Dendritic cell treated with granulocyte-macrophage colony-stimulating factor and Interleukin-4, amounts not matched to agents 40 ng/mL and 50 ng/mL, for 4 days (primary cell): ENCODE results near the gene TBRG1.

Experiments used
- H3K27ac Mint-ChIP-seq: one replicate; pipeline ENCODE4 v1.8.0; 2022; ENCODE audit warnings: mild to moderate bottlenecking, mixed read lengths
- H3K27me3 Mint-ChIP-seq: one replicate; pipeline ENCODE4 v1.8.0; 2022; ENCODE audit warnings: mild to moderate bottlenecking, mixed read lengths
- H3K36me3 Mint-ChIP-seq: one replicate; pipeline ENCODE4 v1.8.0; 2022; ENCODE audit warnings: low read depth, mixed read lengths
- H3K4me1 Mint-ChIP-seq: one replicate; pipeline ENCODE4 v1.8.0; 2022; ENCODE audit warnings: low read depth, mixed read lengths
- H3K4me3 Mint-ChIP-seq: one replicate; pipeline ENCODE4 v1.8.0; 2022; ENCODE audit warnings: mild to moderate bottlenecking, moderate library complexity, mixed read lengths
- H3K9me3 Mint-ChIP-seq: one replicate; pipeline ENCODE4 v1.8.0; 2022; ENCODE audit warnings: mixed read lengths
- intact Hi-C: fragments of 100-400 bp; cut with micrococcal nuclease; formaldehyde crosslinking; loops from one replicate; pipeline ENCODE4 v1.15.0; 2022

The TBRG1 gene, protein sequence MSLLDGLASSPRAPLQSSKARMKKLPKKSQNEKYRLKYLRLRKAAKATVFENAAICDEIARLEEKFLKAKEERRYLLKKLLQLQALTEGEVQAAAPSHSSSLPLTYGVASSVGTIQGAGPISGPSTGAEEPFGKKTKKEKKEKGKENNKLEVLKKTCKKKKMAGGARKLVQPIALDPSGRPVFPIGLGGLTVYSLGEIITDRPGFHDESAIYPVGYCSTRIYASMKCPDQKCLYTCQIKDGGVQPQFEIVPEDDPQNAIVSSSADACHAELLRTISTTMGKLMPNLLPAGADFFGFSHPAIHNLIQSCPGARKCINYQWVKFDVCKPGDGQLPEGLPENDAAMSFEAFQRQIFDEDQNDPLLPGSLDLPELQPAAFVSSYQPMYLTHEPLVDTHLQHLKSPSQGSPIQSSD

DNA sequence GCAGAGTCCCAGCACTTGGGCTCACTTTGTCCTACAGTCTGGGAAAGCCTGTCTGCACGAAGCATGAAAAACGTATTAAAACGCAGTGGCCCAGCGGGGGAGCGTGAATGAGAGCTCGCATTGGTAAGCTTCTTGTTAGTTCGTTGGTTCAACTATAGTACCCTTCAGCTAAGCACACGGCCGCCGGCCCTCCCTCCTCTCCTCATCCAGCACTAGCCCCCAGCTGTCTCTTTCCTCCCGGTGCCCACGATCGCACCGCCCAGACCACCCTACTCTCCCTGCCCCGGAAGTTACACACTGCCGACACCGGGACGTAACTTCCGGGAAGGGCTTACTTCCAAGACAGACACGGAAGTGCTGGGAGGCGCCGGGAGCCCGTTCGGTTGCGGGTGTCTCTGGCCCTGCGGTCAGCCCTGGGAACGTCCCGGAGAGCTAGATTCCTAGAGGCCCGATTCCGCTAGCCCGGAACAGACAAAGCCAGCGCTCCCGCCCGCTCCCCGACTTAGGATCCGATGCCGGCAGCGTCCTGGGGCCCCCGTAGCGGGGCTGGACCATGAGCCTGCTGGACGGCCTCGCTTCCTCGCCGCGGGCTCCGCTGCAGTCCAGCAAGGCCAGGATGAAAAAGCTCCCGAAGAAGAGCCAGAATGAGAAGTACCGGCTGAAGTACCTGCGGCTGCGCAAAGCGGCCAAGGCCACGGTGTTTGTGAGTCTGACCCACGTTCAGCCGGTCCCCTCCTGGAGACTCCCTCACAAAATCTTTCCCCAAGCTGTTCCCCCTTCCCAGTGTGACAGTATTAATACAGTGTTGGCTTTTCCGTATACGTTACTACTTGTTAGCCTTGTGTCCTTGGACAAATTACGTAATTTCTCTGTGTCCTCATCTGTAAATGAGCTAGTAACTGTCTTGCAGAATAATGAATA lies at the start of gene TBRG1:
TSS of gene TBRG1 (plus strand) at position 334 of the 921 bp plus-strand sequence. CDS start at position 554, 220 bp downstream.
- H3K4me3 Mint-ChIP-seq = peak within 1 kb of the TSS; percentile 94
- H3K27me3 Mint-ChIP-seq = peaks cover 11% of the 10 kb centered on the region
- no peaks in the 10 kb centered on the region for H3K9me3 Mint-ChIP-seq
- peak within 1 kb of the TSS; percentile 97 for H3K27ac Mint-ChIP-seq
- peaks cover 35% of the 10 kb centered on the region for H3K4me1 Mint-ChIP-seq
- peaks cover 41% of the 10 kb centered on the region for H3K36me3 Mint-ChIP-seq
- intact Hi-C loops = loop anchor here (5.0 kb wide), 1 partner anchor 490 kb away; the partner anchor contains the start of gene TMEM218

DNA sequence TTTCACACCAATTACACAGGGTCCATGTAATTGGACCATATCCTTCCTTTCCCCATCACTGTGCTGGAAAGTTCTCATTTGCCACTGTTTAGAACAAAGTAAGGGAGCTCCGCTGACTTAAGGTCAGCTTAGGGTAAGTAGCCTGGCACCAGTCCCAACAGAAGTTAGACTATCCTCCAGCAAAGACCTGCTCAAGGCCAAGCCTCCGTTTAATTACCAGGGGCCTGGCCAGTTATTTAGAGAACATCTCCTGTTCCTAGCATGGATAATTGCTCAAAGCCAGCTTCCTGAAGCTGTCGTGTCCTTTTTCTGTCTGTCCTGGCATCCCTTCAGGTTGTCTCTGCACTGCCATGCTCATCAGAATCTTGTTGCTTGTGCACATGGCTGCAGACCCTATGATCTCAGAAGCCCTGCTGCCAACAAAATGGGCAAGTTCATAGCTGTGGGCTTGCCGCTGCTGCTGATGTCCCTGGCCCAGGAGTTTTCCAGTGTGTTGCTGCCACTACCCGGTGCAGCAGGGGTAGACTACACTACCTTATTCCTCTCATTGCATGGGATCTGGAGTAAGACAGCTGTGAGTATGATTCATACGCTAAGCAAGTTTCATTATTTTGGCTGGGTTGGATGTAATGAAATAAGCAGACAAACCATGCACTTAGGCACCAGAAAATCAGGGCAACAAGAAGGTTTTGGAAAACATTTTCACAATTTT lies 44.8 kb upstream of the TBRG1 start:
- Mint-ChIP-seq H3K4me3 (no peak overlapping the region), H3K27ac (no peak overlapping the region), H3K4me1 (no peaks in the 10 kb centered on the region), H3K9me3 (no peaks in the 10 kb centered on the region), H3K36me3 (no peaks in the 10 kb centered on the region), H3K27me3 (peaks cover under 1% of the 10 kb centered on the region)
- intact Hi-C loops = no loop called here

DNA sequence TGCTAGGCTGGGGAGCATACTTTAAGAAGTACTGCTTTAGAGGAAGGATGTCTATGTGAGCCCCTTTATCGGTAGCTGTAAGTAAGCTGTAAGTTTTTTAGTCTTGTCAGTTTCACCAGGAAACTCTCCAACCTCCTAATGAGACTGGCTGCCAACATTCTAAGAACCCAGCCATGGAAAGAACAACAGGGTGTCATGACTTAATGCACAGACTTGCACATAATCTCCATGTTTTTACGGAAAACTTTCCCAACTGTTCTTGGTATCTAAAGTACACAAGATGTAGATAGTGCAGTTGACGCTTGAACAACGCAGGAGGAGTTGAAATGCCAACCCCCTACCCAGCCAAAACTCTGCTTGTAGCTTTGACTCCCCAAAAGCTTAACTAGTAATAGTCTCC lies 43.9 kb upstream of the TBRG1 start:
- intact Hi-C loops = no loop called here
- H3K27me3 Mint-ChIP-seq = no peaks in the 10 kb centered on the region

DNA sequence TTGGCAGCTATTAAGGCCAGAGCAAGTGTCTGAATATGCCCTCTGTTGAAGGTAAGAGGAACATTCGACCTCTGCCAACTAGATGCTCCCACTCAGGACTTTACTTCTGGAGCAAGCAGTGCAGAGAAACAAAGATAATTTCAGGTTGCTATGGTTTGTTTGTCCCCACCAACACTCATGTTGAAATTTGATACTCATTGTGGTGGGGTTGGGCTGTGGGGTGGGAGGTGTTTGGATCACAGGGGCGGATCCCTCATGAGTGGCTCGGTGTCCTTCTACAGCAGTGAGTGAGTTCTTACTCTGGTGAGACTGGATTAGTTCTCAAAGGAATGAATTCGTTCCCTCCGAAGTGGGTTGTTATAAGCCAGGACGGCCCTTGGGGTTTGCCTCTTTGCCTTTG lies 40.8 kb upstream of the TBRG1 start:
- Mint-ChIP-seq H3K4me3 (no peak overlapping the region), H3K9me3 (no peaks in the 10 kb centered on the region), H3K27me3 (peaks cover 2% of the 10 kb centered on the region), H3K27ac (no peak overlapping the region), H3K4me1 (no peaks in the 10 kb centered on the region), H3K36me3 (no peaks in the 10 kb centered on the region)
- intact Hi-C loops = no loop called here

More for the DNA sequence above, 43.9 kb upstream of the TBRG1 start:
- Mint-ChIP-seq H3K4me3 (no peak overlapping the region), H3K9me3 (no peaks in the 10 kb centered on the region), H3K4me1 (no peaks in the 10 kb centered on the region), H3K27ac (no peak overlapping the region), H3K36me3 (no peaks in the 10 kb centered on the region)

DNA sequence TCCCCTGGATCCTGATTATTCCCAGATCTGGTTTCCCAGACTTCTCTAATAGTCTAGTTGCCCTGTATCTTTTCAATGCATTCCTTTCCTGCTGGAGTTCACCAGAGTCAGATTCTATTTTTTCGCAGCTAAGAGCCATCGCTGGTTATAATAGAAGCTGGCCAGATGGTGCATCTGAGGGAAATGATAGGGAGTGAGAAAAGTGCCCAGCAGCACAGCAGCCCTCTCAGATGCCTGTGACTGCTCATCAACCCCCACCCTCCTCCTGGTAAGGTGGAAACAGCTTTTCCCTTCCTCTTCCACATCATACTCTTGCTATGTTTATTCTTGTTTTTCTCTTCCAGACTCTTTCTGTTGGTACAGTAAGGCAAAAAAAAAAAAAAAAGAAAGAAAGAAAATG lies 40.1 kb upstream of the TBRG1 start:
- Mint-ChIP-seq H3K9me3 (no peaks in the 10 kb centered on the region), H3K36me3 (no peaks in the 10 kb centered on the region), H3K4me1 (no peaks in the 10 kb centered on the region), H3K4me3 (no peak overlapping the region), H3K27me3 (peaks cover 7% of the 10 kb centered on the region), H3K27ac (no peak overlapping the region)
- intact Hi-C loops = no loop called here

DNA sequence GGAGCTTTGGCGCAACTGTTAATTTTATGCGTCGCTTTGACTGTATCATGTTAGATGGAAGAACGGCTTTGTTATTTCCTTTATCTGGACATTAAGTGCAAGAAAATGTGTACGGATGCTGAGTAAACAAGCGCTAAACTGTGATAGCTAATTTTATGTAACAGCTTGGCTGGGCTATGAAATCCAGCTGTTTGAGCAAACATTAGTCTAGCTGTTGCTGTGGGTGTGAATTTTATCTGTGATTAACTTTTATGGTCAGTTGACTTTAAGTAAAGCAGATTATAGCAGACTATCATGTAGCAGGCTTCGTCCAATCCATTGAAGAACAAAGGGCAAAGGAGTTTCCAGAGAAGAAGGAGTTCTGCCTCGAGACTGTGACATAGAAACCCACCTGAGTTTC lies 38.9 kb upstream of the TBRG1 start:
- Mint-ChIP-seq H3K4me1 (no peaks in the 10 kb centered on the region), H3K27ac (no peak overlapping the region), H3K4me3 (no peak overlapping the region), H3K9me3 (no peaks in the 10 kb centered on the region), H3K36me3 (no peaks in the 10 kb centered on the region), H3K27me3 (peaks cover 7% of the 10 kb centered on the region)
- intact Hi-C loops = no loop called here

DNA sequence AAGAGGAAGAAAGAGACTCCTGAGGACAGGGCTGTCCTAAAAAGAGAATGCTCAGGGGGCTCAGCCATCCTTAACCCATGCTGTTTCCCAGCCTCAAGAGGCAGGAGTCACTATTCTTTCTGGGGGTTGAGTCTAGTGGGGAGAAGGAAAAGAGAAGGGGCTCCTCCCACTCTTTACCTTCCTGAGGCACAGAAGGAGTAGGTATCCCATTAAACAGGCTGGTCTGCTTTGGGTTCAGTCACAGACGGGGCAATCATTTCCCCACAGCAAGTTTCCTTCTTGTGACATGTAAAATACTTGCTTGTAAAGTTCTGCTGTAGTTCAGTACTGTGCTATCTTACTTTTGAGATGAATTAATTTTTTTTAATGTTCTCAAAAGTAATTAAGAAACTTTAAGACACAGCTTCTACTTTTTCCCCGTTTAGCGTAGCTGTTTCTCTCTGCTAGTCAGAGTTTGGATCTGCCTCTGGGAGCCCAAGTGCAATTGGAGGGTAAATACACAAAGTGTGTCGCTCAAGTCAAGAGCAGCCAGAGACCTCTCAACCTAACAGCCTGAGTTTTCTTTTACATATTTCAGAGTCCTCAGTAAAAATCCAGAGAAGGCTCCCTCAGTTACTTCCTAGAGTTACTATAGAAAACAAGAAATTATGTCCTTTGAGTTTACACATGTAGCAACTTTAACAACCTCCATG lies 37.8 kb upstream of the TBRG1 start:
- Mint-ChIP-seq H3K27me3 (peaks cover 9% of the 10 kb centered on the region), H3K36me3 (no peaks in the 10 kb centered on the region), H3K27ac (no peak overlapping the region), H3K4me1 (no peaks in the 10 kb centered on the region), H3K9me3 (no peaks in the 10 kb centered on the region), H3K4me3 (no peak overlapping the region)
- intact Hi-C loops = no loop called here

DNA sequence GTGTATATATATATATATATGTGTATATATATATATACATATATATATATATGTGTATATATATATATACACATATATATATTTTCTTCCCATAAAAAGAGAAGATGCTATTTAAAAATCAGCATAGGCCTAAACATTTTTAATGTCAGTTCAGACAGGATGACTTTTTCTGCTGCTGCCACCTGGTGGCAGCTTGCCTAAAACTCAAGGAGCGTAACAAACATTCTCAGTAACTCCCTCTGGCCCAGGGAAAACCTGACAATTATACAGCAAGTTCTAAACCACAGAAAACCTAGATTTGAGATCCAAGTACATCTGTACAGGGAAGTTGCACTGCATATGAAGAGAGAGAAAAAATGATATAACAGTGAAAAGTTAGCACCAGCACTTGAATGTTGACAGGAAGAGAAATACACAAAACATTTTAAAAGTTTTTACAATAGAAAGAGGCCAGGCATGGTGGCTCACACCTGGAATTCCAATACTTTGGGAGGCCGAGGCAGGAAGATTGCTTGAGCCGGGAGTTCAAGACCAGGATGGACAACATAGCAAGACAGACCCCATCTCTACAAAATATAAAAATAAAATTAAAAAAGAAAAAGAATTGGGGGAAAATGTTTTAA lies 36.3 kb upstream of the TBRG1 start:
- H3K27ac Mint-ChIP-seq = no peak overlapping the region

DNA sequence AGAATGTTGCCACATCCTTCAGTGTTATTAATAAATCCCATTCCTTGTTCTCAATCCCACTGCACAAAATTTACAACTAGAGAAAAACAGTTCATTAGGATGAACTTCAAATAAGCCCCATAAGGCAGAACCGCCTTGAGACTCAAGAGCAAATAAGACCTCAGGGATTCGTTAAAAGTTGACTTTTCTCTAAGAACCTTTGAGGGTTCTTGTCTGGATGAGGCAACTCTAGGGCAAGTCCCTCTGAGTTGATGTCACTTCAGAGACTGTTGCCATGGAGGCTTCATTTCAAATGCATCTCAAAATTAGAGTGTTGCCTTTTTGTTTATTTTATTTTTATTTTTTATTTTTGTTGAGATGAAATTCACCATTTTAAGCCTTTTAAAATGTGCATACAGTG lies 31.2 kb upstream of the TBRG1 start:
- no peaks in the 10 kb centered on the region for H3K9me3 Mint-ChIP-seq
- intact Hi-C loops = no loop called here
- no peaks in the 10 kb centered on the region for H3K36me3 Mint-ChIP-seq
- peaks cover 16% of the 10 kb centered on the region for H3K27me3 Mint-ChIP-seq
- no peak overlapping the region for H3K4me3 Mint-ChIP-seq
- no peaks in the 10 kb centered on the region for H3K4me1 Mint-ChIP-seq
- no peak overlapping the region for H3K27ac Mint-ChIP-seq

More for the DNA sequence above, 36.3 kb upstream of the TBRG1 start:
- no peaks in the 10 kb centered on the region for H3K9me3 Mint-ChIP-seq
- peaks cover 13% of the 10 kb centered on the region for H3K27me3 Mint-ChIP-seq
- H3K4me1 Mint-ChIP-seq = no peaks in the 10 kb centered on the region
- H3K4me3 Mint-ChIP-seq = no peak overlapping the region
- intact Hi-C loops = loop anchor here (1.0 kb wide), 3 partner anchors 171 to 515 kb away; no protein-coding TSS in a partner anchor
- no peaks in the 10 kb centered on the region for H3K36me3 Mint-ChIP-seq

DNA sequence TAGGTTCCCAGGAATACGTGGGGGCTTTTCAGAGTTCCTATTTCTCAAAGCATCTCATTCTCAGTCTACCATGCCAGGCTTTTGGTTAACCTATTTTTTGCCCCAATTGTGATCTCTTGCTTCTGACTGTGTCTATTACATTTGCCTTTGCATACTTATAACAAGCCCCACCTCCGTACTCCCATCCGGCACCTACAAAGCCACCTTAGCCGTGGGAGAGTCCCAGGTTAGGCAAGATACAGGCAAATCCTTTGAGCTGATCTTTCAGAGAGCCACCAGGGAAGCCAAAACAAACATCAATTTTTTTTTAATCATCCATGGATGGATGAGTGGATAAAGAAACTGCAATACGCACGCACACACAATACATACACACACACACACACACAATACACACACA lies 30.0 kb upstream of the TBRG1 start:
- no peaks in the 10 kb centered on the region for H3K36me3 Mint-ChIP-seq
- no peaks in the 10 kb centered on the region for H3K4me1 Mint-ChIP-seq
- intact Hi-C loops = no loop called here
- H3K4me3 Mint-ChIP-seq = no peak overlapping the region
- peaks cover 15% of the 10 kb centered on the region for H3K27me3 Mint-ChIP-seq
- no peak overlapping the region for H3K27ac Mint-ChIP-seq
- no peaks in the 10 kb centered on the region for H3K9me3 Mint-ChIP-seq

DNA sequence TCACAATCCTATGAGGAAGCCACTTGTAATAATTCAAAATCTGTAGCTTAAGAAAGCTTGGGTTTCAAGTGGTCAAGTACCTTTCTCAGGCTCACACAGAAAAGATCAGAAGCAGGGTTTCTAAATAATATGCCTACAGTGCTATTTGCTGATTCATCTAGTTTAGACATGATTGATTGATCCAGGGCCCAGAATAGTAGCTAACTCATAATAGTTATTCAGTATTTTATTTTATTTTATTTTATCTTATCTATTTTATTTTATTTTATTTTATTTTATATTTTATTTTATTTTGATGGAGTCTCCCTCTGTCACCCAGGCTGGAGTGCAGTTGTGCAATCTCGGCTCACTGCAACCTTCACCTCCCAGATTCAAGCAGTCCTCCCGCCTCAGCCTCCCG lies 27.4 kb upstream of the TBRG1 start:
- no peaks in the 10 kb centered on the region for H3K4me1 Mint-ChIP-seq
- peaks cover 14% of the 10 kb centered on the region for H3K27me3 Mint-ChIP-seq
- H3K36me3 Mint-ChIP-seq = no peaks in the 10 kb centered on the region
- intact Hi-C loops = no loop called here
- H3K27ac Mint-ChIP-seq = no peak overlapping the region
- H3K4me3 Mint-ChIP-seq = no peak overlapping the region
- no peaks in the 10 kb centered on the region for H3K9me3 Mint-ChIP-seq

DNA sequence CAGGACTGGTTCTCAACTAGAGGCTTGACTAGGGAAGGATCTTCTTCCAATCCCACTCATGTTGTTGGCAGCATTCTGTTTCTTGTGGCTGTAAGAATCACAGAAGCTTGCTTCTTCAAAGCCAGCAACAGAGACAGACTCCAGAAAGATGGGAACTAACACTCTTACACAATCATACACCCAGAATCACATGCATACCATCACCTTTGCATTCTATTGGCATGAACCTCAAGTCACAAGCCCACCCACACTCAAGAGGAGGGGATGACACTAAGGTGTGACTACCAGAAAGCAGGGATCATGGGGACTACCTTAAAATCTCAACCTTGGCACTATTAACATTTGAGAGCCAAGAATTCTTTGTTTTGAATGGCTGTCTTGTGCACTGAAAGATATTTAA lies 25.0 kb upstream of the TBRG1 start:
- intact Hi-C loops = no loop called here
- peaks cover 14% of the 10 kb centered on the region for H3K27me3 Mint-ChIP-seq
- no peak overlapping the region for H3K4me3 Mint-ChIP-seq
- H3K4me1 Mint-ChIP-seq = no peaks in the 10 kb centered on the region
- no peak overlapping the region for H3K27ac Mint-ChIP-seq
- H3K36me3 Mint-ChIP-seq = no peaks in the 10 kb centered on the region
- H3K9me3 Mint-ChIP-seq = no peaks in the 10 kb centered on the region
